ENCODE data around the gene CEP120.

The CEP120 gene

DNA sequence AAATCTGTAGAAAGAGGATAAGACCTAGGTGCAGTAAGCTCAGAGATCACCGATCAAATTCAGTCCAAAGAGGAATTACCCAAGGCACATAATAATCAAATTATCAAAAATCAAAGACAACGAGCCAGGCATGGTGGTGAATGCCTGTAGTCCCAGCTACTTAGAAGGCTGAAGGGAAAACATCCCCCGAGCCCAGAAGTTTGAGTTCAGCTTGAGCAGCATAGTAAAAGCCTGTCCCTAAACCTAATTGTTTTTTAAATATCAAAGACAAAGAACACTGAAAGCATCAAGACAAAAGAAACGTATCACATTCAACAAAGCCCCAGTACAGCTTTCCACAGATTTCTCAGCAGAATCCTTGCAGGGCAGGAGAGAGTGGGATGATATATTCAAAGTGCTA is 122.9 kb downstream of the CEP120 start:
- Histone ChIP-seq H3K27ac (ENCODE audit: poor library complexity, severe bottlenecking) (no peak overlapping the region), H3K4me1 (ENCODE audit: insufficient read depth, poor library complexity, severe bottlenecking) (no peaks in the 10 kb centered on the region), H3K36me3 (ENCODE audit: low read depth) (no peaks in the 10 kb centered on the region), H3K9me3 (ENCODE audit: severe bottlenecking) (no peaks in the 10 kb centered on the region), H3K27me3 (ENCODE audit: insufficient read depth, poor library complexity, severe bottlenecking) (peaks cover 13% of the 10 kb centered on the region), H3K4me3 (ENCODE audit: severe bottlenecking) (no peak overlapping the region)
- no peak for DNase-seq (ENCODE audit: low spot score)
- TF ChIP-seq, protein P1, sequence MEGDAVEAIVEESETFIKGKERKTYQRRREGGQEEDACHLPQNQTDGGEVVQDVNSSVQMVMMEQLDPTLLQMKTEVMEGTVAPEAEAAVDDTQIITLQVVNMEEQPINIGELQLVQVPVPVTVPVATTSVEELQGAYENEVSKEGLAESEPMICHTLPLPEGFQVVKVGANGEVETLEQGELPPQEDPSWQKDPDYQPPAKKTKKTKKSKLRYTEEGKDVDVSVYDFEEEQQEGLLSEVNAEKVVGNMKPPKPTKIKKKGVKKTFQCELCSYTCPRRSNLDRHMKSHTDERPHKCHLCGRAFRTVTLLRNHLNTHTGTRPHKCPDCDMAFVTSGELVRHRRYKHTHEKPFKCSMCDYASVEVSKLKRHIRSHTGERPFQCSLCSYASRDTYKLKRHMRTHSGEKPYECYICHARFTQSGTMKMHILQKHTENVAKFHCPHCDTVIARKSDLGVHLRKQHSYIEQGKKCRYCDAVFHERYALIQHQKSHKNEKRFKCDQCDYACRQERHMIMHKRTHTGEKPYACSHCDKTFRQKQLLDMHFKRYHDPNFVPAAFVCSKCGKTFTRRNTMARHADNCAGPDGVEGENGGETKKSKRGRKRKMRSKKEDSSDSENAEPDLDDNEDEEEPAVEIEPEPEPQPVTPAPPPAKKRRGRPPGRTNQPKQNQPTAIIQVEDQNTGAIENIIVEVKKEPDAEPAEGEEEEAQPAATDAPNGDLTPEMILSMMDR (IDR thresholded peaks at IDR 0.05; ENCODE audit: poor library complexity, severe bottlenecking), result no peak
- no peak for ATAC-seq (ENCODE audit: low read depth)

DNA sequence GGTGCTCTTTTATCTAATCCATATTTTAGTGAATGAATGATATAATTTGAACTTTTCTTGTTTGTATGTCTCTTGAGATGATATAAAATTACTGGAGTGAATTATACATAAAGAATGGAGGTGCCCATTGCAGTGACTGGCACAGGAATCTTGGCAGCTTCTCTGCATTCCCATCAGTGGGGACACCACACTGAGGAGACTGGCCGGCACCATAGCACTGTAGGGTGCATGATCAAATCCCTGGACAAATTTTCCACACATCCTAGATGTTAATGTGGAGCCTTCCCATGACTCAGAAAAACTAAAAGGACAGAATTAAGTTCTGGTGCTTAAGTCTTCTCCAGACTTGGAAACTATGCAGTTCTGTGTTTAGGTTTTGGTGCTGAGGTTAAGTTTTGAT is 124.1 kb downstream of the CEP120 start:
- peaks cover 13% of the 10 kb centered on the region for H3K27me3 ChIP-seq (ENCODE audit: insufficient read depth, poor library complexity, severe bottlenecking)
- no peak overlapping the region for H3K27ac ChIP-seq (ENCODE audit: poor library complexity, severe bottlenecking)
- H3K9me3 ChIP-seq (ENCODE audit: severe bottlenecking), result no peaks in the 10 kb centered on the region
- no peaks in the 10 kb centered on the region for H3K4me1 ChIP-seq (ENCODE audit: insufficient read depth, poor library complexity, severe bottlenecking)
- ATAC-seq (ENCODE audit: low read depth) (no peak), DNase-seq (ENCODE audit: low spot score) (no peak)
- TF ChIP-seq, protein P1 (IDR thresholded peaks at IDR 0.05; ENCODE audit: poor library complexity, severe bottlenecking), result no peak
- H3K4me3 ChIP-seq (ENCODE audit: severe bottlenecking), result no peak overlapping the region
- no peaks in the 10 kb centered on the region for H3K36me3 ChIP-seq (ENCODE audit: low read depth)

DNA sequence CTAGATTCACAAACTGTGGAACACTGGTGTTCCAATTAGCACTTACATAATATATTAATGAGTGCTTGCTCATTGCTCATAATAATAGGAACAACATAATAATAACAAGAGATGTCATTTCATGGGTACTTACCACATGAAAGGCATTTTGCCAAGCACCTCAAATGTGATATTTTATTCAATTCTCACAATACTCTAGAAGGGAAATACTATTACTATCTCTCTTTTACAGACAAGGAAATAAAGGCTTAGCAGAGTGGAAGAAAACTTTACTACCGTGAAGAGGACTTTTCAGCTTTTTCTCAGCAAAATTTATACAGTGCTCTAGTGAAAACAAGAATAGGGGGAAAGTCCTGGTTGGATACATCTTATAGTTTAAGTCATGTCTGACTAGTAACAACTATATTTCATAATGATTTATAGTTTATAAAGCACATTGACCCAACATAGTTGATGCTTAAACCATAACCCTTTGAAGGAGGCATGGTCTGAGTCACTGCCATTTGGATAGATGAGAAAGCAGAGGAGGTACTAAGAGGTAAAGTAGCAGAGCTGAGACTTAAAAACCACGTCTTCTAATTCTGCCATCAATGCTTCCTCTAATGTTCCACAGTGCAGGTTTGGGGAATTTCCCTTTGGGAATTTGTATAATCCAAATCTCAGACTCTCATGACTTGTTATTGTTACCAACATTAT is 124.7 kb downstream of the CEP120 start:
- no peaks in the 10 kb centered on the region for H3K9me3 ChIP-seq (ENCODE audit: severe bottlenecking)
- no peak for ATAC-seq (ENCODE audit: low read depth)
- TF ChIP-seq, protein P1 (IDR thresholded peaks at IDR 0.05; ENCODE audit: poor library complexity, severe bottlenecking), result no peak
- no peaks in the 10 kb centered on the region for H3K4me1 ChIP-seq (ENCODE audit: insufficient read depth, poor library complexity, severe bottlenecking)
- no peak for DNase-seq (ENCODE audit: low spot score)
- H3K27ac ChIP-seq (ENCODE audit: poor library complexity, severe bottlenecking), result no peak overlapping the region
- H3K36me3 ChIP-seq (ENCODE audit: low read depth), result no peaks in the 10 kb centered on the region
- H3K27me3 ChIP-seq (ENCODE audit: insufficient read depth, poor library complexity, severe bottlenecking), result peaks cover 13% of the 10 kb centered on the region
- H3K4me3 ChIP-seq (ENCODE audit: severe bottlenecking), result no peak overlapping the region

DNA sequence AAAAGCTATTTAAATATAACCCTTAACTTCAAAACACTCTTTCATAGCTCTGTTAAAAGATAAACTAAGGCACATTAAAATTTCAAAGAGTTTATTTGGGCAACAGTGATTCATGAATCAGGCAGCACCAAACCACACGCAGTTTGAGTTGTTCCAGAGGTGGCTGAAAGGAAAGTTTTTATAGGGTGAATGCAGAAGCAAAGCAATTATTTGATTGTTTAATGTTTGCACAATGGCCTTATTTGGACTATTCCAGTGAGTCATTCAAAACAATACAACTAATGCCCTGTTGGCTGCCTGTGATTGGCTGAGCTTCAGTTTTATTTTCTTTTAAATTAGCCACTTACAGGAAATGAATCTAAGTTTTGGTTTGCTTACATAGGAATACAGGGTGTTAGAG is 125.3 kb downstream of the CEP120 start:
- DNase-seq (ENCODE audit: low spot score), result no peak
- no peaks in the 10 kb centered on the region for H3K36me3 ChIP-seq (ENCODE audit: low read depth)
- TF ChIP-seq, protein P1 (IDR thresholded peaks at IDR 0.05; ENCODE audit: poor library complexity, severe bottlenecking), result no peak
- H3K4me3 ChIP-seq (ENCODE audit: severe bottlenecking), result no peak overlapping the region
- H3K9me3 ChIP-seq (ENCODE audit: severe bottlenecking), result no peaks in the 10 kb centered on the region
- no peak overlapping the region for H3K27ac ChIP-seq (ENCODE audit: poor library complexity, severe bottlenecking)
- no peak for ATAC-seq (ENCODE audit: low read depth)
- no peaks in the 10 kb centered on the region for H3K4me1 ChIP-seq (ENCODE audit: insufficient read depth, poor library complexity, severe bottlenecking)
- H3K27me3 ChIP-seq (ENCODE audit: insufficient read depth, poor library complexity, severe bottlenecking), result peaks cover 13% of the 10 kb centered on the region

DNA sequence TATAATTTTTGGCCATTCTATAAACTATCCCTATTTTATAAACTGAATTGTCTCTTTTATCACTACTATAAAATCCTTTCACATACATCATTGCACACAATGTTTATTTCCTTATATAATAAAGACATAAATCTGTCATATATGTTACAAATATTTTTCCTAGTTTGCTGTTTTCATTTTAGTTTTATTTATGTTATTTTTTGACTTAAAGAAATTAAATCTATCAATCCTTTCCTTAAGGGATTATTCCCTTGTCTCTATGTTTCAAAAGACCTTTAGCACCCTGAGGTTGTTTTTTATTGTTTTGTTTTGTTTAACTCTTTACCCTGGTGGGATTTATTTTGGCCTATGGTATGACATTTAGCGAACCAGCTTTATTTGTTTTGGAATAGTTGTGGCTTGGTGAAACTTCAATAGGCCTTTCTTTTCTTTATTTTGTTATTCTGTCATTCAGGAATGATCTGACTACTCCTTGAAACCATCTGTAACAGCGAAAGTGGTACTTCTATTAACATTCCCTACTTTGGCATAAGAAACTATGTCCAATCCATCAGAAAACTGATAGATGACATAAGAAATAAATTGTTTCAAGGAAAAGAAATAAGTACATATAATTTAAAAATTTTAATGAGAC is 125.9 kb downstream of the CEP120 start:
- DNase-seq (ENCODE audit: low spot score) (no peak), ATAC-seq (ENCODE audit: low read depth) (no peak)
- H3K9me3 ChIP-seq (ENCODE audit: severe bottlenecking), result no peaks in the 10 kb centered on the region
- TF ChIP-seq, protein P1 (IDR thresholded peaks at IDR 0.05; ENCODE audit: poor library complexity, severe bottlenecking), result no peak
- no peak overlapping the region for H3K4me3 ChIP-seq (ENCODE audit: severe bottlenecking)
- no peak overlapping the region for H3K27ac ChIP-seq (ENCODE audit: poor library complexity, severe bottlenecking)
- no peaks in the 10 kb centered on the region for H3K4me1 ChIP-seq (ENCODE audit: insufficient read depth, poor library complexity, severe bottlenecking)
- peaks cover 8% of the 10 kb centered on the region for H3K27me3 ChIP-seq (ENCODE audit: insufficient read depth, poor library complexity, severe bottlenecking)
- no peaks in the 10 kb centered on the region for H3K36me3 ChIP-seq (ENCODE audit: low read depth)
